Endothelial cell (in vitro differentiated cells): ENCODE results near the gene B4GALT2. TPM values are rescaled to one million over a fixed set of nuclear protein-coding genes. Genes with fewer than 3 reads are reported as not detected.
A peak's percentile ranks its signal among the peaks of the same experiment; 100 is the strongest.

Experiments
- DNase-seq: peaks from one replicate; pipeline ENCODE4 v3.0.0; 2021; ENCODE audit warnings: low spot score
- H3K27ac Mint-ChIP-seq: one replicate; pipeline ENCODE4 v1.8.0; 2021; ENCODE audit warnings: mixed read lengths, inconsistent platforms; ENCODE audit not compliant: unreplicated experiment
- H3K27me3 Mint-ChIP-seq: one replicate; pipeline ENCODE4 v1.8.0; 2021; ENCODE audit warnings: mild to moderate bottlenecking, moderate library complexity, mixed read lengths, inconsistent platforms; ENCODE audit not compliant: unreplicated experiment
- H3K36me3 Mint-ChIP-seq: one replicate; pipeline ENCODE4 v1.8.0; 2021; ENCODE audit warnings: mild to moderate bottlenecking, low read depth, mixed read lengths, inconsistent platforms; ENCODE audit not compliant: unreplicated experiment
- H3K4me1 Mint-ChIP-seq: one replicate; pipeline ENCODE4 v1.8.0; 2021; ENCODE audit warnings: mild to moderate bottlenecking, mixed read lengths, inconsistent platforms; ENCODE audit not compliant: unreplicated experiment
- H3K4me3 Mint-ChIP-seq: one replicate; pipeline ENCODE4 v1.8.0; 2021; ENCODE audit warnings: mild to moderate bottlenecking, mixed read lengths, inconsistent platforms; ENCODE audit not compliant: unreplicated experiment
- H3K9me3 Mint-ChIP-seq: one replicate; pipeline ENCODE4 v1.8.0; 2021; ENCODE audit warnings: mixed read lengths, inconsistent platforms; ENCODE audit not compliant: unreplicated experiment
- CTCF ChIP-seq: fragments of 200-600 bp; sonication (generic); IDR thresholded peaks from one replicate; pipeline ENCODE4 v1.5.0; 2021; ENCODE audit warnings: antibody characterized with exemption; ENCODE audit not compliant: unreplicated experiment
- total RNA-seq: library from RNA; stranded (reverse); fragmentation: NEBNext Ultra II Directional; extraction: Animal tissue kit (Norgen Biotek cat#: 25700); gene quantifications from one replicate; pipeline ENCODE4 v1.2.1, GENCODE V29; 2021; ENCODE audit not compliant: unreplicated experiment

B4GALT2 gene
- total RNA-seq, 1 donor from 2014 or later = 35.4 TPM

DNA sequence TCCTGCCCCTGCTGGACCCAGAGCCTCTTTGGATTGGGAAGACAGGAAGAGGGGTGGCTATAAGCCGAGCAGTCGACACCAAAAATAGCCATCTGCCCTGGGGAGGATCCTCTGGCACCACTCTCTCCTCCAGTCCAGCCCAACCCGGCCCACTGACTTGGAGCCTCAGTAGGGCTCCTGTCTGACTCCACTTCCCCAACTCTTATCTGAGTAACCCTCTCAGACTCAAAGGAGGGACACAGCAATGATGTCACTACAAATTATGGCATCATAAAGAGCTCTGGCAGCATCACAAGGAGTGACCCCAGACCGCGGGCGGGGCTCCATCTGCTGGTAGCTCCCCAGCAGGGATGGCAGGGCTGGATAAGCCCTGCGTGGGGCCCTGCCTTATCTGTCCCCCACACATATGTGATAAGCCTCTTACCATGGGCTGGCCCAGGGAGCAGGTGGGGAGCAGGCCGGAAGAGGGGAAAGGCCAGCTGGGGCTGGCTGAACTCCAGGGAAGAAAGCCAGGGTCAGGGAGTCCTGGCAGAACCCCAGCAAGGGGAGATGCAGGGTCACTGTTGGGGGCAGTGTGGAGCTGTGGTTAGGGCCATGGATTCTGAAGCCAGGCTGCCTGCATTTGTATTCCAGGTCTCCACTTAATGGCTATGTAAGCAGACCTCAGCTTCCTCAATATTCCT is 56.9 kb downstream of the B4GALT2 start:
- no peak for DNase-seq
- H3K4me1 Mint-ChIP-seq = peaks cover 4% of the 10 kb centered on the region
- H3K4me3 Mint-ChIP-seq = no peak overlapping the region
- no peaks in the 10 kb centered on the region for H3K36me3 Mint-ChIP-seq
- H3K9me3 Mint-ChIP-seq = no peaks in the 10 kb centered on the region
- H3K27me3 Mint-ChIP-seq = peaks cover 11% of the 10 kb centered on the region
- TF ChIP-seq CTCF = no peak
- no peak overlapping the region for H3K27ac Mint-ChIP-seq

GRCh38 chr1:44036409-44037139 is 57.6 kb downstream of the B4GALT2 start:
- TF ChIP-seq CTCF = peak; percentile 66
- Mint-ChIP-seq H3K4me1 (peaks cover 4% of the 10 kb centered on the region), H3K27ac (no peak overlapping the region), H3K27me3 (peaks cover 11% of the 10 kb centered on the region), H3K9me3 (no peaks in the 10 kb centered on the region), H3K4me3 (no peak overlapping the region), H3K36me3 (no peaks in the 10 kb centered on the region)
- DNase-seq = peak; percentile 74

DNA sequence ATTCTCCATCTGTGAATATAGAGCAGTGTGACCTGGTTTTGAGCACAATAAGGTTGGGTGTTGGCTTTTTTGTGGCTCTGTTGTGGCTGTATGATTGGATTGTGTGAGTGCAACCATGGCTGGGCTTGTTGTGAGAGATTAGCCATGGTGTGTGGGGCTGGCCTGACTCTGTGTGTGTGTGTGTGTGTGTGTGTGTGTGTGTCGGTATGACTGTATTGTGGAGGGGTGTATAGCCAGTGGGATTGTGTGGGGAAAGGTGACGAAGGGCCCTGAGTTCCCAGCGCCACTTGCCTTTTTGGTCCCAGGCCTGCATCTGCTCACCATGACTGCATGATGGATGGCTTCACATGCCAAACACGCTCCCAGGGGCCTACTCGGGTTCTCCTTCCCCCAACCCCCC is 58.1 kb downstream of the B4GALT2 start:
- H3K36me3 Mint-ChIP-seq = no peaks in the 10 kb centered on the region
- no peak for DNase-seq
- TF ChIP-seq CTCF = no peak
- no peak overlapping the region for H3K27ac Mint-ChIP-seq
- H3K4me3 Mint-ChIP-seq = no peak overlapping the region
- peaks cover 7% of the 10 kb centered on the region for H3K27me3 Mint-ChIP-seq
- peaks cover 4% of the 10 kb centered on the region for H3K4me1 Mint-ChIP-seq
- H3K9me3 Mint-ChIP-seq = no peaks in the 10 kb centered on the region

GRCh38 chr1:44038876-44039657 is 60.1 kb downstream of the B4GALT2 start:
- no peaks in the 10 kb centered on the region for H3K36me3 Mint-ChIP-seq
- H3K27me3 Mint-ChIP-seq = peaks cover 2% of the 10 kb centered on the region
- peaks cover 2% of the 10 kb centered on the region for H3K4me1 Mint-ChIP-seq
- no peak for TF ChIP-seq CTCF
- H3K27ac Mint-ChIP-seq = no peak overlapping the region
- no peak overlapping the region for H3K4me3 Mint-ChIP-seq
- H3K9me3 Mint-ChIP-seq = no peaks in the 10 kb centered on the region
- DNase-seq = no peak
